ENCODE measurements around the gene ZNF639.

GRCh38 chr3:179369621-179370020, 46.8 kb downstream of the ZNF639 start:
- TF ChIP-seq CTCF (conservative IDR thresholded peaks at IDR 0.05; ENCODE audit: low read depth, low read length) (no peak), EZH2 (IDR thresholded peaks at IDR 0.05; ENCODE audit: low read length, unreplicated experiment) (no peak)

Data from PC-3 (cell line).